Activated CD8-positive, alpha-beta memory T cell treated with anti-CD3 and anti-CD28 coated beads, Interleukin-2, amount 50 U/mL, for 1 hour (primary cell): ENCODE data around the gene SLC43A3.

Experiments used
- DNase-seq: peaks from one replicate; pipeline ENCODE4 v3.0.0-alpha.2; 2020; ENCODE audit errors: extremely low read depth

SLC43A3 gene

DNA sequence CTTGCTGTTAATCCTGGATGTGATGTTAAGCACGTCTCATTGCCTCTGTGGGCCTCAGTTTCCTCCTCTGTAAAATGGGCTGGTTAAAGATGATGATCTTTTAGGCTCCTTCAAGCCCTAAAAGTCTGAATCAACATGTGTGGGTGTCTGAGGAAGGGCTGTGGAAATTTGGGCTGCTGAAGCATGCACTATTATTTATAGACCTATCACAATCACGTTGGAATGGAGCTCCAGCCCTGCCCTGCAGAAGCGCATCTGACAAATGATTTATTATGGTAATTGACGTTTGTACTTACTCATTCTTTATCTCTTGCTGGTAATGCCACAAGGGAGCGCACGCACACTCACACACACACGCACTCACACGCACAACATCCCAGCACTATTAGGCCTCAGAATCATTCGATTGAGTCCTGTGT lies 68.4 kb downstream of the SLC43A3 start:
- DNase-seq = no peak

DNA sequence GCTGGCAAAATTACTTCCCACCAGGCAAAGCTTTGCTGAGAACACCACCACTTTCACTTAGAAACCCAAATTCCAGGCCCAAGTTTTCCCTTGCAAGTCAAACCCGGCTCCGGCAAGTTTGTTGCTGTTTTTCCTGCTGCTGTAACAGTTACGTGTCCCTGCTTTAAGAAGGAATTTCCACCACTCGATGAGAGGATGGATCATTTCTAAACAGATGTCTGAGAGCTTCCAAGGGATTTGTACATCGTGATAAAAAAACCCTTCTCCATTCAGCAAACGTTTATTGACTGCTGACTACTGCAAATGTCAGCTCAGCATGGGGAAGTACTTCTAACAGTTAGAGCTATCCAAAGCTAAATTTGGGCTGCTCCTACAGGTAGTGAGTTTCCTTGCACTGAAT lies 69.1 kb downstream of the SLC43A3 start:
- DNase-seq = no peak

DNA sequence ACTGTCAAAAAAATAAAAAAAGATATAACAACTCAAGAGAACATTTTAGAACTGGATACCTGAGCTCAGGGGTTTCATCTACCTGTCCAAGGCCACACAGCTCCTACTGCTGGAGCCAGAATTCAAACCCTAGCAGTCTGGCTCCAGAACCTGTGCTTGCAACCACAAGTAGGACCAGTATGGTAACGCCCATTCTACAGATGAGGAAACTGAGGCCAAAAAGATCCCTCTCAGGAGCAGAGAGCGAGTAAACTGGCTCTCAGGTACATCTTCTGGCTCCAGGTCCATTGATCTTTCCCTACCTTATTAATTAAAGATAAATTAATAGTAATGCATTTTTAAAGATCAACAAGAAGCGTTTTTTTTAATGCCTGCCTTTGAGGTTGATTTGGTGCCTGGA lies 69.6 kb downstream of the SLC43A3 start:
- DNase-seq = no peak
